Retina (tissue), 1 donor: ENCODE data around the gene LRRC58.
A peak's percentile ranks its signal among the peaks of the same experiment; 100 is the strongest.
"Not testable (repeated sequence)": the region's sequence is repeated elsewhere in the genome, so short reads cannot be mapped to it uniquely, and the experiment has no call there.

Experiments used
- DNase-seq: peaks from one replicate; pipeline ENCODE4 v3.0.0-alpha.2; 2016

Gene LRRC58

GRCh38 chr3:120348991-120349854 is at the start of gene LRRC58:
LRRC58 (minus strand) TSS chr3:120349354; CDS start chr3:120349243, 111 bp downstream.
- DNase-seq, result peak; percentile 98

GRCh38 chr3:120396469-120396868 is 47.3 kb upstream of the LRRC58 start:
- no peak for DNase-seq

- no peak for DNase-seq
These were observed 45.2 kb upstream of the LRRC58 start for GRCh38 chr3:120394347-120394746.

GRCh38 chr3:120393761-120394160 is 44.6 kb upstream of the LRRC58 start:
- DNase-seq, result no peak

- DNase-seq, result no peak
These were observed 44.1 kb upstream of the LRRC58 start for GRCh38 chr3:120393243-120393642.

GRCh38 chr3:120382941-120383447 is 33.8 kb upstream of the LRRC58 start:
- no peak for DNase-seq

GRCh38 chr3:120381503-120381902 is 32.3 kb upstream of the LRRC58 start:
- no peak for DNase-seq

- DNase-seq, result not testable (repeated sequence)
These were observed 28.8 kb upstream of the LRRC58 start for GRCh38 chr3:120377948-120378347.

- no peak for DNase-seq
These were observed 21.3 kb upstream of the LRRC58 start for GRCh38 chr3:120370463-120370862.

- DNase-seq, result no peak
These were observed 19.9 kb upstream of the LRRC58 start for GRCh38 chr3:120369037-120369467.

- no peak for DNase-seq
These were observed 19.0 kb upstream of the LRRC58 start for GRCh38 chr3:120368172-120368571.

- DNase-seq, result no peak
These were observed 15.7 kb upstream of the LRRC58 start for GRCh38 chr3:120364821-120365220.

GRCh38 chr3:120364101-120364500 is 14.9 kb upstream of the LRRC58 start:
- DNase-seq, result no peak

- no peak for DNase-seq
These were observed 8.7 kb upstream of the LRRC58 start for GRCh38 chr3:120357807-120358206.

GRCh38 chr3:120355486-120355885 is 6.3 kb upstream of the LRRC58 start:
- no peak for DNase-seq

GRCh38 chr3:120353463-120353862 is 4.3 kb upstream of the LRRC58 start:
- DNase-seq, result no peak

- DNase-seq, result no peak
These were observed 2.9 kb upstream of the LRRC58 start for GRCh38 chr3:120352017-120352416.

GRCh38 chr3:120350401-120350941 is 1.3 kb upstream of the LRRC58 start:
- DNase-seq, result no peak

- DNase-seq, result no peak
These were observed 636 bp upstream of the LRRC58 start for GRCh38 chr3:120349855-120350125.

- no peak for DNase-seq
These were observed 826 bp downstream of the LRRC58 start for GRCh38 chr3:120348065-120348990.

GRCh38 chr3:120344349-120344748 is 4.8 kb downstream of the LRRC58 start:
- DNase-seq, result no peak

GRCh38 chr3:120341658-120342346 is 7.4 kb downstream of the LRRC58 start:
- no peak for DNase-seq

- no peak for DNase-seq
These were observed 9.8 kb downstream of the LRRC58 start for GRCh38 chr3:120339362-120339761.
